GM21447 (cell line): ENCODE measurements around the gene BEX1.
"Not testable (repeated sequence)": the region's sequence is repeated elsewhere in the genome, so short reads cannot be mapped to it uniquely, and the experiment has no call there.

ENCODE experiments used
- ATAC-seq: cut with Tn5 transposase; IDR thresholded peaks from one replicate; pipeline ENCODE4 v1.9.1; 2021; ENCODE audit not compliant: unreplicated experiment

The BEX1 gene

GRCh38 chrX:103063918-103064434 lies at the start of gene BEX1:
BEX1 (minus strand) TSS chrX:103064171; CDS start chrX:103063274, 897 bp downstream.
- no peak for ATAC-seq

DNA sequence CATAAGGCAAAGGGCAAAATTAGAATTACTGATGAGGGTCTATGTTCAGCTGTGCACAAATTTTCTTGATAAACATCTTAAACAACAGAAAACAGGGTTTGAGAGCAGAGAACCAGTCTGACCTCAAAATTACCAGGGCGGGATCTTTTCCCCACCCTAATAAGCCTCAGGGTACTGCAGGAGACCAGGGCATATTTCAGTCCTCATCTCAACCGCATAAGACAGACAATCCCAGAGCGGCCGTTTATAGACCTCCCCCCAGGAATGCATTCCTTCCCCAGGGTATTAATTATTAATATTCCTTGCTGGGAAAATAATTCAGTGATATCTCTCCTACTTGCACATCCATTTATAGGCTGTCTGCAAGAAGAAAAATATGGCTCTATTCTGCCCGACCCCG lies 45.5 kb upstream of the BEX1 start:
- not testable (repeated sequence) for ATAC-seq

DNA sequence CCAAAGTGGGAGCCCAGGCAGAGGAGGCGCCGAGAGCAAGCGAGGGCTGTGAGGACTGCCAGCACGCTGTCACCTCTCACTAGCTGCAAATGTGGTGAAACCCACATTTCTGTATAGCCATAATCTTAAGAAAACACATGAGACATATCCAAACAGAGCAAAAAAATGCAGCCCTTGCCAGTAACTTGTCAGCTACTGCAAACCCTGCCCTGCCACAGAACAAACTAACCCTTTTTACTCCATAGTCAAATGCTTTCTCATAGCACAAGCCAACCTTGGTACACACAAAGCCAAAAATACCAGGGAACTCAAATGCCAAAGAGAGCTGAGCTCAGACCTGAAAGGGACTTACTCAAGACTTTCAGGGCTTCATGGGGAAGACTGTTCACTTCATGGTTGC lies 43.9 kb upstream of the BEX1 start:
- no peak for ATAC-seq

GRCh38 chrX:103107227-103107737 lies 43.3 kb upstream of the BEX1 start:
- ATAC-seq = not testable (repeated sequence)

DNA sequence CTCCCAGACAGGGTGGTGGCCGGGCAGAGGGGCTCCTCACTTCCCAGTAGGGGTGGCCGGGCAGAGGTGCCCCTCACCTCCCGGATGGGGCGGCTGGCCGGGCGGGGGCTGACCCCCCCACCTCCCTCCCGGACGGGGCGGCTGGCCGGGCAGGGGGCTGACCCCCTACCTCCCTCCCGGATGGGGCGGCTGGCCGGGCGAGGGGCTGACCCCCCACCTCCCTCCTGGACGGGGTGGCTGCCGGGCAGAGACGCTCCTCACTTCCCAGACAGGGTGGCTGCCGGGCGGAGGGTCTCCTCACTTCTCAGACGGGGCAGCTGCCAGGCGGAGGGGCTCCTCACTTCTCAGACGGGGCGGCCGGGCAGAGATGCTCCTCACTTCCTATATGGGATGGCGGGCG lies 40.4 kb upstream of the BEX1 start:
- not testable (repeated sequence) for ATAC-seq

DNA sequence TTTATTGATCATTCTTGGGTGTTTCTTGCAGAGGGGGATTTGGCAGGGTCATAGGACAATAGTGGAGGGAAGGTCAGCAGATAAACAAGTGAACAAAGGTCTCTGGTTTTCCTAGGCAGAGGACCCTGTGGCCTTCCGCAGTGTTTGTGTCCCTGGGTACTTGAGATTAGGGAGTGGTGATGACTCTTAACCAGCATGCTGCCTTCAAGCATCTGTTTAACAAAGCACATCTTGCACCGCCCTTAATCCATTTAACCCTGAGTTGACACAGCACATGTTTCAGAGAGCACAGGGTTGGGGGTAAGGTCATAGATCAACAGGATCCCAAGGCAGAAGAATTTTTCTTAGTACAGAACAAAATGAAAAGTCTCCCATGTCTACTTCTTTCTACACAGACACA lies 39.9 kb upstream of the BEX1 start:
- not testable (repeated sequence) for ATAC-seq

- ATAC-seq = no peak
These were observed 37.5 kb upstream of the BEX1 start for GRCh38 chrX:103101299-103102042.

DNA sequence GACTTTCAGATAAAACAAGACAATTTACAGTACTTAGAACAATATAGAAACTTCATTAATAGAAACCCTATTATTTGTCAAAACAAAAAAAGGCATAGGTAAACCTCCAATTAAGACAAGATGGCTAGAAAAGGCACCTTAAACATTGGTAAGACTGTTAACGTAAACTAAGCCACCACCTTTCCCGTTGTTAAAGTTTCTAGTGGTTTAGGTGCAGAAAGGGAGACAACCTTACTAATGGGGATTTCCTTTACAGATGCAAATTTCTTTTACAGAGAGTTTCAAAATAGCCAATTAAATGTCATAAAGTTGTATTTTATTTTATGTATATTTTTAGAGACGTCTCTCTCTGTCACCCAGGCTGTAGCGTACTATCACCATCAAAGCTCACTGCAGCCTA lies 36.5 kb upstream of the BEX1 start:
- ATAC-seq = no peak

GRCh38 chrX:103099691-103100090 lies 35.7 kb upstream of the BEX1 start:
- no peak for ATAC-seq

DNA sequence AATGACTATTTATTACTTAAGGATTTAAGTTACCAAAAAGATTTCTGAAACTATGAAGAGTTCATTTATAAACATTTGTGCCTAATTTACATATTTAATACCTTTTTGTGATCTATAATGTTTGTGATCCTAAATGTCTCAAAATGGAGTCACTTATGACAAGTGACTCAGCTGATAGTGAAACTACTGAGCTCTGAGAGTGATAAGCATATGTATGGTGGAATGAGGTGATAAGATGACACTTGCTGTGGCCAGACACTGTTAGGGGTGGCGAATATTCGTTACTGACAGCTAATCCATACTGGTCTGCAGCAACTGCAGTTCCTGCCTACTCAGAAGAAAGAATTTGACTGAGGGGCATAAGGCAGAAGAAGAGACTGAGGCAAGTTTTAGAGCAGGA lies 34.5 kb upstream of the BEX1 start:
- ATAC-seq = no peak

DNA sequence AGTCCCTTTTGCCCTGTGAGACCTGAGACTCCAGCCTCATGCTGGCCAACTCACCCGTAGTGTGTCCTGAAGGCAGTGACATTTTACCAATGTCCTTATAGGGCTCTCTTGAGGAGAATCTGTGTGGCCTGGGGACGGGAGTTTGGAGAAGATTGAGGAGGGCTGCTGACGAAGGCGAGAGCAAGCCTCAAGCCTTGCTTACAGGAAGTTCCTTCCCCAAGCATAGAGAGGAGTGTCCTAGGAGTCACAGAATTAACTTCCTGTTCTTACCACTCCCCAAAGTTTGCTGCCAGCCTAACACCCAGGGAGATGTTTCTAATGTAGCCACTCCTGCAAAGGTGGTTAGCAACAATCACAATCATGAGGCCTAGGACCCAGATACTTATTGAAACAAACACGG lies 29.0 kb upstream of the BEX1 start, which contains the start of gene NXF3:
Gene NXF3, minus strand, starts transcription at position 202 of the 400 bp plus-strand sequence. Its CDS starts 120 bp downstream, at position 82.
- ATAC-seq = no peak

GRCh38 chrX:103081051-103081450 lies 17.1 kb upstream of the BEX1 start:
- ATAC-seq = no peak

- ATAC-seq = no peak
These were observed 9.5 kb upstream of the BEX1 start for GRCh38 chrX:103073467-103073866.

GRCh38 chrX:103066606-103067005 lies 2.6 kb upstream of the BEX1 start:
- ATAC-seq = no peak

GRCh38 chrX:103063191-103063845 lies 653 bp downstream of the BEX1 start:
- no peak for ATAC-seq

DNA sequence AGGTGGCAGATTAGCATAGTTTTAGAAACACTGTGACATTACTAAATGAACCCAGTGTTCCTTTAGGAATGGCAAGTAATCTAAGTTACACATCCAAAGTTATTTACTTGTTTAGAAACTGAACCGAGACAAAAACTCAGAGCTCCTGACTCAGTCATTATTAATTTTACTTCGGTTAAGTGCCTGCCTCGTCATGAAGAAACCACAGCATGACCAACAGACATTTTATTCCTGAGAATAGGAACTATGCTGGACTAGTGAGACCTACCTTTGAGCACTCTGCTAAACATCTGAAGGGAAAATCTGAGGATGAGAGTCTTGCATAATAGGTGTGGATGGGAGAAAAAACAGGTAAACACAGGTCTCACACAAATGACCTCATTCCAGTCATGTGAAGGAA lies 2.5 kb downstream of the BEX1 start:
- no peak for ATAC-seq

- ATAC-seq = no peak
These were observed 7.1 kb downstream of the BEX1 start for GRCh38 chrX:103056902-103057301.

GRCh38 chrX:103052625-103053024 lies 11.3 kb downstream of the BEX1 start:
- no peak for ATAC-seq

GRCh38 chrX:103051260-103051789 lies 12.6 kb downstream of the BEX1 start:
- ATAC-seq = no peak

- ATAC-seq = not testable (repeated sequence)
These were observed 30.6 kb downstream of the BEX1 start for GRCh38 chrX:103033371-103033770.

DNA sequence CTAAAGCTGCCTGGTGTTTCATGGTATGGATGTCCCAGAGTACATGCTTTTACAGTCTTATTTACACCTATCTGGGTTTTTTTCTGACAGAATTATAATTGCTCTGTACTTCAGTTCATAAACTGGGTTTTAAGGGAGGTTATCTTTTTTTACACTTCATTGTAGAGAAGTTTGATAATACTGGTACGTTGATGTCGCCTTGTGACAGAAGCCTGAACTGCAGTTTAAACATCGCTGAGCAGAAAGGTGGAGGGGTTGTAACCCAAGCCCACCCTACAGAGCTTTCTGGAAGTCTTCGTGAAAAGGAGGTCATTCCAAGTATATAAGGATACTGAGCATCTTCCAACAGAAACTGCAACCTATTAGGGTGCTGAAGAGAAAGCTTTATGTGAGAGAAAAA lies 46.4 kb downstream of the BEX1 start:
- no peak for ATAC-seq

DNA sequence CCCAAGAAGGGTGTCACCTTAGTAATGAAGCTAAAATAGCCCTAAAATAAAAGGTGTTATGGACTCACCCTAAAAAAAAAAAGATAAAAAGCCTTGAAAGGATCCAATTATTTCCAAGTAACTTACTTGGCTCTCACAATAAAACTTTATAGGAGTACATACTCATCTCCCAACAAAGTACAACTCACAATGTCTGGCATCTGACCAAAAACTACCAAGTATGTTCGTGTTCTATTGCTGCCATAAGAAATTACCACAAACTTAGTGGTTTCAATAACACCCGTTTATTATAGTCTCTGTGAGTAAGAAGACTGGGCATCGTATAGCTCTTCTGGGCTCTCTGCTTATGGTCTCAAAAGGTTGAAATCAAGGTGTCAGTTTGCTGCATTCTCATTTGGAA lies 51.0 kb downstream of the BEX1 start:
- ATAC-seq = no peak
